ENCODE measurements around the gene ZFP1. TPM values are rescaled to one million over a fixed set of nuclear protein-coding genes. Genes with fewer than 3 reads are reported as not detected.
A peak's percentile ranks its signal among the peaks of the same experiment; 100 is the strongest.

The ZFP1 gene
- total and polyA plus RNA-seq, 2 of the 4 experiments (the other 2 are of a cell fraction) = 3.8 to 16.0 TPM

DNA sequence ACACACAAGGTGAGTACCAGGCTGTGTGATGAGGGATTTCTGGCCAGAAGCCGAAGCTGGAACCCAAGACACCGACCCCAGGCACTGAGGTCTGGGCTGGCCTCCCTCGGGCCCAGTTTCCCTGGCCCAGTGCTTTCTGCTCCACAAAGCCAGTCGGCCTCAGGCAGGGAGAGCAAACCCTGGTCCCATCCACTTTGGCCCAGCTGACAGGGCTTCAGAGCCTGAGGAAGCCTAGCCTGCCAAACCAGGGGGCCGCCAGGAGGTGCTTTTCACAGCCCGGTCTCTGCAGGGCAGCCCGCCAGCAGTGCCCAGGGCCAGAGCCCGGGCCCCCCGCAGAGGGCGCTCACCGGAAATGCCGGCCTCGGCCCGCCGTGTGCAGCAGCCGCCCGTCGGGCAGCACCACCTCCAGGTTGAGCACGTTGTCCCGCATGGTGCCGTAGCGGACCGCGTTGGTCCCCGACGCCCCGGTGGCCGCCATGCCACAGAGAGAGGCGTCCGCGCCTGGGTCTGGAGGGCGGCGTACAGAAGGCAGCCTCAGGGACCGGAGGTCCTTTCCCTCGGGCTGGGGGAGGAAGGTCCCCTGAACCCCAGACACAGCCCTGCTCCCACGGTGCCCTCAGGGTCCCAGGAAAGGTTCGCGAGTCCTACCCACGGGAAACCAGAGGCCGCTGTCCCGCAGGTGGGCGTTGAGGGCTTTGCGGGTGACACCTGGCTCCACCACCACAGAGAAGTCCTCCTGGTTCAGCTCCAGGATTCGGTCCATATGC, 34.0 kb upstream of the ZFP1 start:
- Histone ChIP-seq H3K4me1 (ENCODE audit: control insufficient read depth, insufficient read depth, low read length) (peaks cover 17% of the 10 kb centered on the region), H3K79me1 (ENCODE audit: low read depth in 1 of 2, low read length in 2 of 2) (peaks cover 4 to 10% of the 10 kb centered on the region in 2 experiments; a peak in 3 of 4 replicates), H2AFZ (replicated peaks; ENCODE audit: low read length, poor library complexity) (no peak overlapping the region), H4K91ac (ENCODE audit: insufficient read depth, low read depth, low read length) (no peak overlapping the region), H2BK5ac (ENCODE audit: low read depth, low read length, poor library complexity, severe bottlenecking) (no peak overlapping the region), H3K4me2 (ENCODE audit: low read depth, low read length) (no peak overlapping the region), H2AK5ac (ENCODE audit: low read depth, low read length) (no peak overlapping the region), H2AK9ac (replicated peaks; ENCODE audit: low read depth, low read length, poor library complexity) (peak overlapping the region; percentile 47), H3K18ac (ENCODE audit: low read depth, low read length) (no peak overlapping the region), H2BK15ac (ENCODE audit: low read depth, low read length) (no peak overlapping the region), H3K23ac (ENCODE audit: low read depth, low read length) (no peak overlapping the region), H3K27ac (ENCODE audit: insufficient read depth, low read length) (no peak overlapping the region), H3K14ac (replicated peaks; ENCODE audit: low read depth, low read length) (no peak overlapping the region), H3K9ac (ENCODE audit: low read depth, low read length) (no peak overlapping the region), H3K9me3 (ENCODE audit: control insufficient read depth, insufficient read depth, low read length) (no peaks in the 10 kb centered on the region), H4K8ac (ENCODE audit: low read depth in 2 of 2, low read length in 2 of 2) (no peak overlapping the region), H3K36me3 (ENCODE audit: control insufficient read depth, insufficient read depth, low read length) (no peaks in the 10 kb centered on the region; the same call in 1 of the 2 replicates), H3K9me1 (ENCODE audit: insufficient read depth, low read length) (peaks cover 7% of the 10 kb centered on the region; the same call in 1 of the 2 replicates), H4K20me1 (ENCODE audit: insufficient read depth, low read length) (peaks cover 10% of the 10 kb centered on the region), H3K4me3 (ENCODE audit: insufficient read depth, low read depth, low read length) (no peak overlapping the region), H3K4ac (ENCODE audit: low read depth, low read length) (no peak overlapping the region), H3K27me3 (ENCODE audit: control insufficient read depth, insufficient read depth, low read length) (no peaks in the 10 kb centered on the region), H2BK20ac (ENCODE audit: low read depth, low read length) (no peak overlapping the region), H2BK120ac (ENCODE audit: low read depth, low read length) (no peak overlapping the region), H3K56ac (ENCODE audit: extremely low read depth, insufficient read depth, low read length) (no peak overlapping the region), H4K5ac (ENCODE audit: low read depth, low read length) (no peak overlapping the region)
- DNase-seq = no peak
- intact Hi-C loops (cut with micrococcal nuclease) (loop anchor here (5.0 kb wide), 1 partner anchor 302 kb away; no protein-coding TSS in a partner anchor), in situ Hi-C loops (cut with MboI; ENCODE audit: low sequenced_read_pairs) (no loop called here), dilution Hi-C loops (cut with HindIII; ENCODE audit: low sequenced_read_pairs, unreplicated experiment) (no loop called here)
- no peak for ATAC-seq (ENCODE audit: low read depth)
- BruUV-seq (replicated peaks) = no TSS peak
- WGBS, 2 experiments (ENCODE audit: extremely low coverage in 2 of 2, insufficient read length in 1 of 2) = 81% methylated on average over 21 of the region's 44 CpGs; no CpG with 5 or more reads in 1 of the 2 experiments
- ChIA-PET POLR2A (ENCODE audit: unreplicated experiment) (no interaction called here), CTCF (no interaction called here)
- no peak for TF ChIP-seq CHD1 (IDR thresholded peaks at IDR 0.05; ENCODE audit: low read depth, low read length)
- TF ChIP-seq, protein P1, sequence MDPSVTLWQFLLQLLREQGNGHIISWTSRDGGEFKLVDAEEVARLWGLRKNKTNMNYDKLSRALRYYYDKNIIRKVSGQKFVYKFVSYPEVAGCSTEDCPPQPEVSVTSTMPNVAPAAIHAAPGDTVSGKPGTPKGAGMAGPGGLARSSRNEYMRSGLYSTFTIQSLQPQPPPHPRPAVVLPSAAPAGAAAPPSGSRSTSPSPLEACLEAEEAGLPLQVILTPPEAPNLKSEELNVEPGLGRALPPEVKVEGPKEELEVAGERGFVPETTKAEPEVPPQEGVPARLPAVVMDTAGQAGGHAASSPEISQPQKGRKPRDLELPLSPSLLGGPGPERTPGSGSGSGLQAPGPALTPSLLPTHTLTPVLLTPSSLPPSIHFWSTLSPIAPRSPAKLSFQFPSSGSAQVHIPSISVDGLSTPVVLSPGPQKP (IDR thresholded peaks at IDR 0.05; ENCODE audit: borderline replicate concordance, low read depth, low read length) = no peak
- TF ChIP-seq, protein P2, sequence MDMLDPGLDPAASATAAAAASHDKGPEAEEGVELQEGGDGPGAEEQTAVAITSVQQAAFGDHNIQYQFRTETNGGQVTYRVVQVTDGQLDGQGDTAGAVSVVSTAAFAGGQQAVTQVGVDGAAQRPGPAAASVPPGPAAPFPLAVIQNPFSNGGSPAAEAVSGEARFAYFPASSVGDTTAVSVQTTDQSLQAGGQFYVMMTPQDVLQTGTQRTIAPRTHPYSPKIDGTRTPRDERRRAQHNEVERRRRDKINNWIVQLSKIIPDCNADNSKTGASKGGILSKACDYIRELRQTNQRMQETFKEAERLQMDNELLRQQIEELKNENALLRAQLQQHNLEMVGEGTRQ (IDR thresholded peaks at IDR 0.05; ENCODE audit: low read depth, low read length) = no peak
- no peak for TF ChIP-seq NFE2L2 (IDR thresholded peaks at IDR 0.05; ENCODE audit: low read depth, low read length)
- TF ChIP-seq, protein P3, sequence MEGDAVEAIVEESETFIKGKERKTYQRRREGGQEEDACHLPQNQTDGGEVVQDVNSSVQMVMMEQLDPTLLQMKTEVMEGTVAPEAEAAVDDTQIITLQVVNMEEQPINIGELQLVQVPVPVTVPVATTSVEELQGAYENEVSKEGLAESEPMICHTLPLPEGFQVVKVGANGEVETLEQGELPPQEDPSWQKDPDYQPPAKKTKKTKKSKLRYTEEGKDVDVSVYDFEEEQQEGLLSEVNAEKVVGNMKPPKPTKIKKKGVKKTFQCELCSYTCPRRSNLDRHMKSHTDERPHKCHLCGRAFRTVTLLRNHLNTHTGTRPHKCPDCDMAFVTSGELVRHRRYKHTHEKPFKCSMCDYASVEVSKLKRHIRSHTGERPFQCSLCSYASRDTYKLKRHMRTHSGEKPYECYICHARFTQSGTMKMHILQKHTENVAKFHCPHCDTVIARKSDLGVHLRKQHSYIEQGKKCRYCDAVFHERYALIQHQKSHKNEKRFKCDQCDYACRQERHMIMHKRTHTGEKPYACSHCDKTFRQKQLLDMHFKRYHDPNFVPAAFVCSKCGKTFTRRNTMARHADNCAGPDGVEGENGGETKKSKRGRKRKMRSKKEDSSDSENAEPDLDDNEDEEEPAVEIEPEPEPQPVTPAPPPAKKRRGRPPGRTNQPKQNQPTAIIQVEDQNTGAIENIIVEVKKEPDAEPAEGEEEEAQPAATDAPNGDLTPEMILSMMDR (conservative IDR thresholded peaks at IDR 0.05; ENCODE audit: low read depth, low read length) = no peak
- TF ChIP-seq BHLHE40 (IDR thresholded peaks at IDR 0.05; ENCODE audit: low read depth, low read length) = no peak
- no peak for TF ChIP-seq CEBPB (IDR thresholded peaks at IDR 0.05; ENCODE audit: low read depth, low read length)
- no peak for TF ChIP-seq SMC3 (IDR thresholded peaks at IDR 0.05; ENCODE audit: low read depth, low read length)
- no peak for TF ChIP-seq MXI1 (IDR thresholded peaks at IDR 0.05; ENCODE audit: borderline replicate concordance, low read depth, low read length)
- TF ChIP-seq RFX5 (IDR thresholded peaks at IDR 0.05; ENCODE audit: low read depth, low read length) = no peak
- no peak for TF ChIP-seq POLR2A (IDR thresholded peaks at IDR 0.05; ENCODE audit: low read depth, low read length)
- TF ChIP-seq FOS (IDR thresholded peaks at IDR 0.05; ENCODE audit: low read depth, low read length) = no peak
- no peak for TF ChIP-seq RAD21 (IDR thresholded peaks at IDR 0.05; ENCODE audit: low read length)
- no peak for TF ChIP-seq MAFK (IDR thresholded peaks at IDR 0.05; ENCODE audit: low read depth, low read length)
- TF ChIP-seq MAZ (IDR thresholded peaks at IDR 0.05; ENCODE audit: borderline replicate concordance, low read depth, low read length) = no peak

All from IMR-90 (cell line).